A549 (cell line): ENCODE measurements around the gene TCERG1L. TPM values are rescaled to one million over a fixed set of nuclear protein-coding genes. Genes with fewer than 3 reads are reported as not detected.
"Not testable (repeated sequence)": the region's sequence is repeated elsewhere in the genome, so short reads cannot be mapped to it uniquely, and the experiment has no call there.

ENCODE experiments used
- ATAC-seq, 2 experiments: fragments of 200-7000 bp in 1 of 2; fragments of >200 bp in 1 of 2; cut with Nextera tagmentation in 1 of 2; cut with Tn5 transposase in 1 of 2; 3 replicates each; pipeline versions ENCODE4 v1.8.0 to v1.9.1; 2018 to 2020; ENCODE audit warnings: mild to moderate bottlenecking in 1 of 2, moderate library complexity in 1 of 2
- CTCF ChIA-PET: fragments of 300-600 bp; sonication (Branson Sonifier 250); formaldehyde crosslinking; extraction: SDS; loops from one replicate; lab custom pipeline; 2021; ENCODE audit warnings: antibody characterized with exemption, inconsistent platforms; lab: Yijun Ruan, JAX
- POLR2A ChIA-PET: fragments of 350-600 bp; formaldehyde crosslinking; extraction: SDS; loops from one replicate; lab custom pipeline; 2021; ENCODE audit warnings: antibody characterized with exemption, inconsistent platforms; lab: Yijun Ruan, JAX
- DNase-seq, 2 experiments: peaks; one replicate each; pipeline versions ENCODE4 v3.0.0 to v3.0.0-alpha.2; 2011 to 2016; ENCODE audit warnings: low read depth in 1 of 2, low spot score in 1 of 2
- FAIRE-seq: peaks from 2 replicates; lab custom pipeline; 2011; peaks lifted over from hg19 to GRCh38; lab: Jason Lieb, UNC
- H3K27ac ChIP-seq, 2 experiments: fragments of >200 bp; sonication (Bioruptor Twin); formaldehyde crosslinking; 3 replicates each; pipeline ENCODE4 v1.5.1; 2016 to 2017
- H3K4me1 ChIP-seq: fragments of >200 bp; sonication (Bioruptor Twin); formaldehyde crosslinking; 3 replicates; pipeline ENCODE4 v1.6.1; 2016
- H3K4me2 ChIP-seq: fragments of >200 bp; sonication (Bioruptor Twin); formaldehyde crosslinking; 3 replicates; pipeline ENCODE4 v1.6.1; 2016
- H3K4me3 ChIP-seq: fragments of >200 bp; sonication (Bioruptor Twin); formaldehyde crosslinking; 3 replicates; pipeline ENCODE4 v1.5.1; 2016
- H3K9me3 ChIP-seq: fragments of >200 bp; sonication (Bioruptor Twin); formaldehyde crosslinking; 3 replicates; pipeline ENCODE4 v1.6.1; 2016
- ATOH8 ChIP-seq: fragments of 250-450 bp; sonication (Bioruptor Pico); IDR thresholded peaks from 2 replicates; pipeline ENCODE4 v1.5.0; 2020; ENCODE audit warnings: low read depth, mild to moderate bottlenecking, moderate library complexity
- BHLHE40 ChIP-seq: IDR thresholded peaks from 2 replicates; pipeline ENCODE4 v1.6.1; 2012; ENCODE audit warnings: low read depth, low read length, inconsistent platforms
- CBX8 ChIP-seq: fragments of 200-600 bp; sonication (generic); IDR thresholded peaks from 2 replicates; pipeline ENCODE4 v1.6.1; 2016
- CEBPB ChIP-seq, 2 experiments: fragments of >200 bp in 1 of 2; sonication (Bioruptor Twin) in 1 of 2; formaldehyde crosslinking in 1 of 2; IDR thresholded peaks; 2 replicates each; pipeline ENCODE4 v1.6.1; 2012 to 2016
- CHD2 ChIP-seq: fragments of 150-350 bp; IDR thresholded peaks from 2 replicates; pipeline ENCODE4 v1.6.1; 2014; ENCODE audit warnings: low read length; ENCODE audit not compliant: partially characterized antibody
- E2F6 ChIP-seq: IDR thresholded peaks from 2 replicates; pipeline ENCODE4 v1.6.1; 2012; ENCODE audit warnings: low read depth, borderline replicate concordance
- EHF ChIP-seq: fragments of 250-450 bp; sonication (Bioruptor Pico); IDR thresholded peaks from 2 replicates; pipeline ENCODE4 v1.5.0; 2020; ENCODE audit warnings: mild to moderate bottlenecking
- FOSL2 ChIP-seq, 2 experiments: fragments of 450-650 bp in 1 of 2; fragments of >200 bp in 1 of 2; sonication (Bioruptor Twin) in 1 of 2; formaldehyde crosslinking; IDR thresholded peaks; 2 replicates each; pipeline versions ENCODE4 v1.5.0 to v1.6.1; 2016 to 2020; ENCODE audit warnings: mild to moderate bottlenecking in 1 of 2, moderate library complexity in 1 of 2
- FOXS1 ChIP-seq: fragments of 250-450 bp; sonication (Bioruptor Pico); IDR thresholded peaks from 2 replicates; pipeline ENCODE4 v1.5.0; 2020; ENCODE audit warnings: mild to moderate bottlenecking, moderate library complexity
- HEYL ChIP-seq: fragments of 250-450 bp; sonication (Bioruptor Pico); IDR thresholded peaks from 2 replicates; pipeline ENCODE4 v1.8.0; 2021; ENCODE audit warnings: mild to moderate bottlenecking, moderate library complexity
- HOXA7 ChIP-seq: fragments of 250-450 bp; sonication (Bioruptor Pico); IDR thresholded peaks from 2 replicates; pipeline ENCODE4 v1.5.0; 2020; ENCODE audit warnings: mild to moderate bottlenecking, moderate library complexity
- HOXB5 ChIP-seq: fragments of 250-450 bp; sonication (Bioruptor Pico); IDR thresholded peaks from 2 replicates; pipeline ENCODE4 v1.5.0; 2020; ENCODE audit warnings: mild to moderate bottlenecking, moderate library complexity
- JUN ChIP-seq, 2 experiments: fragments of >200 bp; sonication (Bioruptor Twin); formaldehyde crosslinking; IDR thresholded peaks; 2 replicates in 1 of 2; 3 replicates in 1 of 2; pipeline ENCODE4 v1.6.1; 2016 to 2017
- JUNB ChIP-seq: fragments of >200 bp; sonication (Bioruptor Twin); formaldehyde crosslinking; IDR thresholded peaks from 2 replicates; pipeline ENCODE4 v1.6.1; 2016
- KDM5A ChIP-seq: fragments of 200-600 bp; sonication (generic); IDR thresholded peaks from 2 replicates; pipeline ENCODE4 v1.6.1; 2016; ENCODE audit warnings: antibody characterized with exemption, mild to moderate bottlenecking
- MYC ChIP-seq: IDR thresholded peaks from 2 replicates; pipeline ENCODE4 v1.6.1; 2012; ENCODE audit warnings: mild to moderate bottlenecking, inconsistent platforms, low read length, improper control_type of control experiment, borderline replicate concordance
- PBX3 ChIP-seq: IDR thresholded peaks from 2 replicates; pipeline ENCODE4 v1.6.1; 2012
- RNF2 ChIP-seq: fragments of 200-600 bp; sonication (generic); IDR thresholded peaks from 2 replicates; pipeline ENCODE4 v1.6.1; 2016; ENCODE audit warnings: low read depth, mild to moderate bottlenecking, antibody characterized with exemption, moderate library complexity, borderline replicate concordance
- SMC3 ChIP-seq: fragments of >200 bp; sonication (Bioruptor Twin); formaldehyde crosslinking; IDR thresholded peaks from 3 replicates; pipeline ENCODE4 v1.6.1; 2018; ENCODE audit warnings: inconsistent platforms
- TP53 ChIP-seq: fragments of 250-450 bp; sonication (Bioruptor Pico); IDR thresholded peaks from 2 replicates; pipeline ENCODE4 v1.5.0; 2021; ENCODE audit warnings: mild to moderate bottlenecking, moderate library complexity
- ZSCAN20 ChIP-seq: fragments of 250-450 bp; sonication (Bioruptor Pico); IDR thresholded peaks from 2 replicates; pipeline ENCODE4 v1.8.0; 2022; ENCODE audit warnings: mild to moderate bottlenecking, moderate library complexity
- WGBS: methylation state at CpG from one replicate; pipeline ENCODE4 v1.1.6; 2017; ENCODE audit errors: missing lambda C conversion rate; 5-methylcytosine and 5-hydroxymethylcytosine counted together
- polyA plus RNA-seq, 4 experiments: library from polyadenylated mRNA; depleted of rRNA in 3 of 4; stranded (reverse); fragments of >200 nt; fragmentation: RNase III in 1 of 4; extraction: RNeasy Plus Mini Kit Qiagen cat#74134 plus additional on column Dnase treatment in 1 of 4; gene quantifications; 2 replicates in 3 of 4; 3 replicates in 1 of 4; pipeline ENCODE4 v1.2.3, GENCODE V29; 2011 to 2017

Gene TCERG1L
- polyA plus RNA-seq, 2 of the 4 experiments (the other 2 are of a cell fraction), result not detected

GRCh38 chr10:131177431-131178327, 133.8 kb downstream of the TCERG1L start:
- ATAC-seq (no peak), DNase-seq (no peak)
- ChIA-PET CTCF (no interaction called here), POLR2A (no interaction called here)
- Histone ChIP-seq H3K9me3 (peaks cover 5% of the 10 kb centered on the region), H3K27ac (no peak overlapping the region), H3K4me1 (no peaks in the 10 kb centered on the region), H3K4me2 (no peak overlapping the region), H3K4me3 (no peak overlapping the region)
- 37% methylated on average over 19 of the region's 31 CpGs for WGBS
- no peak for TF ChIP-seq MYC
- TF ChIP-seq, all 56 proteins: peak for 0
- no peak for FAIRE-seq

GRCh38 chr10:131176907-131177306, 134.6 kb downstream of the TCERG1L start:
- ChIA-PET CTCF (no interaction called here), POLR2A (no interaction called here)
- Histone ChIP-seq H3K4me2 (no peak overlapping the region), H3K9me3 (peaks cover 5% of the 10 kb centered on the region), H3K4me1 (no peaks in the 10 kb centered on the region), H3K4me3 (no peak overlapping the region), H3K27ac (no peak overlapping the region)
- no peak for TF ChIP-seq HOXB5
- TF ChIP-seq CEBPB (IDR thresholded peaks at IDR 0.05), result no peak
- no peak for TF ChIP-seq TP53
- TF ChIP-seq HOXA7 (CRISPR knock-in tag), result no peak
- no peak for TF ChIP-seq CBX8
- no peak for TF ChIP-seq EHF
- TF ChIP-seq BHLHE40, result no peak
- TF ChIP-seq JUNB, result no peak
- TF ChIP-seq JUN (IDR thresholded peaks at IDR 0.05), result no peak
- no peak for TF ChIP-seq CHD2
- TF ChIP-seq FOSL2 (IDR thresholded peaks at IDR 0.05), result no peak
- no peak for TF ChIP-seq FOSL2 (CRISPR knock-in tag; IDR thresholded peaks at IDR 0.05)
- no peak for TF ChIP-seq SMC3
- TF ChIP-seq RNF2, result no peak
- no peak for TF ChIP-seq PBX3
- no peak for TF ChIP-seq KDM5A
- no peak for TF ChIP-seq ZSCAN20
- TF ChIP-seq E2F6, result no peak
- no peak for TF ChIP-seq HEYL
- TF ChIP-seq FOXS1 (CRISPR knock-in tag), result no peak
- TF ChIP-seq ATOH8 (CRISPR knock-in tag), result no peak
- ATAC-seq, result no peak
- no peak for DNase-seq
- no peak for FAIRE-seq
- 26% methylated on average over 8 of the region's 8 CpGs for WGBS

GRCh38 chr10:131176324-131176723, 135.2 kb downstream of the TCERG1L start:
- WGBS, result 20% methylated on average over 6 of the region's 7 CpGs
- H3K9me3 ChIP-seq, H3K4me2 ChIP-seq, ATAC-seq, CTCF ChIA-PET, H3K4me1 ChIP-seq, DNase-seq, POLR2A ChIA-PET, H3K27ac ChIP-seq, H3K4me3 ChIP-seq: not testable (repeated sequence)
- FAIRE-seq, result peak; percentile 98
